Activated naive CD8-positive, alpha-beta T cell treated with anti-CD3 and anti-CD28 coated beads, Interleukin-2, amount 10 ng/mL, durations not matched to agents 7 days and 5 days (primary cell): ENCODE measurements around the gene CD48. TPM values are rescaled to one million over a fixed set of nuclear protein-coding genes. Genes with fewer than 3 reads are reported as not detected.
A peak's percentile ranks its signal among the peaks of the same experiment; 100 is the strongest.
"Not testable (repeated sequence)": the region's sequence is repeated elsewhere in the genome, so short reads cannot be mapped to it uniquely, and the experiment has no call there.

ENCODE experiments used
- ATAC-seq: fragments of 150-1000 bp; cut with Tn5 transposase; one replicate; pipeline ENCODE4 v1.10.0; 2021; ENCODE audit warnings: low read depth, moderate library complexity
- POLR2A ChIA-PET: fragments of 350-600 bp; sonication (Branson Sonifier 250); formaldehyde crosslinking; loops from one replicate; lab custom pipeline; 2021; ENCODE audit warnings: antibody characterized with exemption; lab: Charles Lee
- DNase-seq: peaks from one replicate; pipeline ENCODE4 v3.0.0; 2021
- H3K27ac Mint-ChIP-seq: one replicate; pipeline ENCODE4 v1.8.0; 2022; ENCODE audit warnings: mild to moderate bottlenecking, mixed read lengths
- H3K27me3 Mint-ChIP-seq: one replicate; pipeline ENCODE4 v1.8.0; 2022; ENCODE audit warnings: mild to moderate bottlenecking, moderate library complexity, mixed read lengths
- H3K36me3 Mint-ChIP-seq: one replicate; pipeline ENCODE4 v1.8.0; 2021; ENCODE audit warnings: mild to moderate bottlenecking, mixed read lengths
- H3K4me1 Mint-ChIP-seq: one replicate; pipeline ENCODE4 v1.8.0; 2021; ENCODE audit warnings: mixed read lengths
- H3K4me3 Mint-ChIP-seq: one replicate; pipeline ENCODE4 v1.8.0; 2022; ENCODE audit warnings: mild to moderate bottlenecking, moderate library complexity, mixed read lengths
- H3K9me3 Mint-ChIP-seq: one replicate; pipeline ENCODE4 v1.8.0; 2021; ENCODE audit warnings: mixed read lengths
- total RNA-seq, 2 experiments: library from RNA; stranded (reverse); gene quantifications; one replicate each; pipeline ENCODE4 v1.2.3, GENCODE V29; 2021

CD48 gene
- total RNA-seq, 2 experiments from 2014 or later = 379 to 386 TPM

DNA sequence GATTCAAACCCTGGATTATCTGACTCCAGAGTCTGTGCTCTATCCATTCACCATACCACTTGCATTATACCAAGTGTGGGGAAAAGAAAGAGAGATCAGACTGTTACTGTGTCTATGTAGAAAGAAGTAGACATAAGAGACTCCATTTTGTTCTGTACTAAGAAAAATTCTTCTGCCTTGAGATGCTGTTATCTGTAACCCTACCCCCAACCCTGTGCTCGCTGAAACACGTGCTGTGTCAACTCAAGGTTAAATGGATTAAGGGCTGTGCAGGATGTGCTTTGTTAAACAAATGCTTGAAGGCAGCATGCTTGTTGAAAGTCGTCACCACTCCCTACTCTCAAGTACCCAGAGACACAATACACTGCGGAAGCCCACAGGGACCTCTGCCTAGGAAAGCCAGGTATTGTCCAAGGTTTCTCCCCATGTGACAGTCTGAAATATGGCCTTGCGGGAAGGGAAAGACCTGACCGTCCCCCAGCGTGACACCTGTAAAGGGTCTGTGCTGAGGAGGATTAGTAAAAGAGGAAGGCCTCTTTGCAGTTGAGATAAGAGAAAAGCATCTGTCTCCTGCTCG is 59.5 kb downstream of the CD48 start:
- H3K4me3 Mint-ChIP-seq, H3K27me3 Mint-ChIP-seq, ATAC-seq, DNase-seq, H3K9me3 Mint-ChIP-seq: not testable (repeated sequence)
- POLR2A ChIA-PET = interaction anchor here (0.8 to 1.5 kb wide), 5 partner anchors 14 to 55 kb away, joined by 3 to 4 read pairs (median 3); no protein-coding TSS in a partner anchor
- H3K4me1 Mint-ChIP-seq = peaks cover 56% of the 10 kb centered on the region
- H3K36me3 Mint-ChIP-seq = peaks cover 19% of the 10 kb centered on the region
- peak overlapping the region; percentile 59 for H3K27ac Mint-ChIP-seq

GRCh38 chr1:160651433-160652064 is 60.1 kb downstream of the CD48 start:
- Mint-ChIP-seq H3K36me3 (peaks cover 19% of the 10 kb centered on the region), H3K4me3 (no peak overlapping the region), H3K27ac (no peak overlapping the region), H3K4me1 (peaks cover 53% of the 10 kb centered on the region), H3K9me3 (no peaks in the 10 kb centered on the region), H3K27me3 (no peaks in the 10 kb centered on the region)
- ATAC-seq (no peak), DNase-seq (no peak)
- POLR2A ChIA-PET = interaction anchor here (0.8 to 1.5 kb wide), 5 partner anchors 14 to 56 kb away, joined by 3 to 4 read pairs (median 3); no protein-coding TSS in a partner anchor

DNA sequence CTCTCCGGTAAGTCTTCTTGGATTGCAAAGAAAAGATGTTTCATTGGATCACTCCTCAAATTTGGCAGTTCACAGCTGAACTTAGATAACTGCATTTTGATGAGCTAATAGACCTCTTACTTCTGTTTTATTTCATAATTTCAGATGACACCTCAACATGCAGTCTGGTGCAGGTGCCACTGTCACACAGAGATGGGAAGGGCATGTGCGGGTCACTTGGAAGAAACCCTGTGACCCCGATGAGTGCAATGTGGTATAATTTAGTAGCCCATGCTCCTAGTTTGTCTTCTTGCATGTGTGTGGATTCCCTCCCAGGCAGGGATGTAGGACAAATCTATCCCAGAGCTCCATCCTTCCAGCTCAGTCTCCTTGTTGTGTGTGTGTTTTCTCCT is 64.3 kb downstream of the CD48 start:
- ATAC-seq (peak; percentile 23), DNase-seq (no peak)
- peak overlapping the region; percentile 93 for H3K27ac Mint-ChIP-seq
- H3K4me3 Mint-ChIP-seq = peak overlapping the region; percentile 96
- H3K4me1 Mint-ChIP-seq = peaks cover 66% of the 10 kb centered on the region
- POLR2A ChIA-PET = interaction anchor here (0.6 to 3.2 kb wide), 12 partner anchors 9 to 116 kb away, joined by 3 to 22 read pairs (median 5); no protein-coding TSS in a partner anchor
- H3K27me3 Mint-ChIP-seq = no peaks in the 10 kb centered on the region
- no peaks in the 10 kb centered on the region for H3K9me3 Mint-ChIP-seq
- H3K36me3 Mint-ChIP-seq = peaks cover 32% of the 10 kb centered on the region

DNA sequence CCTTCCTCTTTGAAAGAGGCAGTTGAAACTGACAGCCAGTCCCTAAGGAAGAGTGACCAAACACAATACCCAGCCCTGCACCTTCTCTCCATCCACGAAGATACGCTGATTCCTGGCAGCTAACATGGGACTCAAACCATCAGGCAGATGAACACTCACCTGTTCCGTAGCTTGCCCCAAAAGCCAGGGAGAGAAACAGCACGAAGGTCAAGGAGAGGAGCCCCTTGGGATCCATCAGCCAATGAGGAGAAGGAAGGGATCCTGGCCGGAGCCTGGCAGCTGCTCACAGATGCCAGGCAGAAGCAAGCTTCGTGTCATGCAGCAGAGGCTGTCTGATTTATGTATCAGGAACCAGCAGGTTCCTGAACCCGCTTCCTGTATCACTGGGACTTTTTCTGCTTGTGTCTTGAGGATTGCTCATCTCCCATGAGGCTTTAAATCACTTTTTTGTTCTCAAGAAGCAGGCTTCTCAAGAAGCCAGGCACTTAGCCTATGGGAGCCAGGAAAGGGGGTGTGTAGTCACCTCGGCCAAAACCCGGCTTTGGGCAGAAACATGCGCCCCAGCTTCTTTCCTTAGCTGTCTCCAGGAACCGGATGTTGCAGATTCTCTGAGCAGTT is 64.8 kb downstream of the CD48 start, which contains the start of gene SLAMF1:
Gene SLAMF1, minus strand, starts transcription at position 334 of the 618 bp plus-strand sequence. Its CDS starts 99 bp downstream, at position 235.
- H3K27ac Mint-ChIP-seq = peak within 1 kb of the TSS; percentile 93
- H3K27me3 Mint-ChIP-seq = no peaks in the 10 kb centered on the region
- no peak for DNase-seq
- ATAC-seq = peak; percentile 58
- H3K4me3 Mint-ChIP-seq = peak within 1 kb of the TSS; percentile 96
- H3K9me3 Mint-ChIP-seq = no peaks in the 10 kb centered on the region
- peaks cover 32% of the 10 kb centered on the region for H3K36me3 Mint-ChIP-seq
- peaks cover 66% of the 10 kb centered on the region for H3K4me1 Mint-ChIP-seq
- POLR2A ChIA-PET = interaction anchor here (0.6 to 3.2 kb wide), 13 partner anchors 9 to 393 kb away, joined by 3 to 22 read pairs (median 6); no protein-coding TSS in a partner anchor

DNA sequence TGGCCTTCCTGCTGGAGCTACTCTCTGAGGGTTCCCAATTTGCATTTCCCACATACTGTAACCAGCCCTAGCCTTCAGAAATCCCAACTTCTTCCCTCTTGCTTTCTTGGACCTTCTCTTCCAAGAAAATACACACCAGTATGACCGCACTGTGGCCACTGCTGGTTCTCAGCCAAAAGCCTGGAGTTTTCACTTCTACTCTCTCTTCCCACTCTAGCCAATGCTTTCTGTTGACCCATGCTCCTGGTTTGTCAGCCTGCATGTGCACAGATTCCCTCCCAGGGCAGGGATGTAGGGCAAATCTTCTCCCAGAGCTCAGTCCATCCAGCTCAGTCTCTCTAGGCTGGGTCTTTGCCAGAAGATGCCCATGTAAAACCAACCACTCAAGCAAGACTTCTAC is 65.4 kb downstream of the CD48 start:
- ATAC-seq (no peak), DNase-seq (no peak)
- Mint-ChIP-seq H3K9me3 (no peaks in the 10 kb centered on the region), H3K27me3 (no peaks in the 10 kb centered on the region), H3K4me3 (peak overlapping the region; percentile 96), H3K4me1 (peaks cover 65% of the 10 kb centered on the region), H3K36me3 (peaks cover 32% of the 10 kb centered on the region), H3K27ac (peak overlapping the region; percentile 93)
- POLR2A ChIA-PET = interaction anchor here (0.6 to 3.2 kb wide), 11 partner anchors 10 to 393 kb away, joined by 3 to 22 read pairs (median 6); no protein-coding TSS in a partner anchor

- Mint-ChIP-seq H3K27me3 (no peaks in the 10 kb centered on the region), H3K9me3 (no peaks in the 10 kb centered on the region), H3K36me3 (peaks cover 29% of the 10 kb centered on the region), H3K4me3 (peak overlapping the region; percentile 96), H3K27ac (peak overlapping the region; percentile 93), H3K4me1 (peaks cover 64% of the 10 kb centered on the region)
- POLR2A ChIA-PET = interaction anchor here (0.8 to 3.2 kb wide), 7 partner anchors 16 to 67 kb away, joined by 3 to 22 read pairs (median 4); no protein-coding TSS in a partner anchor
- DNase-seq (no peak), ATAC-seq (no peak)
These were observed 66.1 kb downstream of the CD48 start for GRCh38 chr1:160645386-160646130.

DNA sequence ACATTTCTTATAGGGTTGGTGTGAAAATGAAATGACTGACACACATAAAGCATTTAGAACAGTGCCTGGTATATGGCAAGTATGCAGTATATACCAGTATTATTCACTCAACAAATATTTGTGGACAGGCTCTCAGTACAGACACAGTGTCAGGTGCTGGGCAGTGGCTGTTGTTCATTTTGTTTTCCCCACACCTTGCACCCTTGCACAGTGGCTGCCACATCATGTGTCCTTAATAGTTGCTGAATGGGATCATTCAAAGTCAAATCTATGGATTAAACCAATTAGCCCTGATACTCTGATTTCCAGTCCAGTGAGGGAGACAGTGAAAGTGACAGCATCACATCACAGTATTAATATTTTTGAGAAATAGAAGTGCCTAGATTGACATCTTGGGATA is 67.2 kb downstream of the CD48 start:
- Mint-ChIP-seq H3K9me3 (no peaks in the 10 kb centered on the region), H3K4me3 (peak overlapping the region; percentile 96), H3K36me3 (peaks cover 30% of the 10 kb centered on the region), H3K4me1 (peaks cover 71% of the 10 kb centered on the region), H3K27ac (peak overlapping the region; percentile 93), H3K27me3 (no peaks in the 10 kb centered on the region)
- ATAC-seq = no peak
- POLR2A ChIA-PET = interaction anchor here (3.2 kb wide), 1 partner anchor 15 kb away, joined by 22 read pairs; no protein-coding TSS in a partner anchor
- no peak for DNase-seq

- Mint-ChIP-seq H3K9me3 (no peaks in the 10 kb centered on the region), H3K27ac (peak overlapping the region; percentile 35), H3K4me3 (peak overlapping the region; percentile 96), H3K4me1 (peaks cover 73% of the 10 kb centered on the region), H3K27me3 (no peaks in the 10 kb centered on the region), H3K36me3 (peaks cover 32% of the 10 kb centered on the region)
- ATAC-seq (no peak), DNase-seq (no peak)
- POLR2A ChIA-PET = interaction anchor here (0.9 to 1.5 kb wide), 5 partner anchors 11 to 31 kb away, joined by 3 to 5 read pairs (median 3); no protein-coding TSS in a partner anchor
These were observed 68.5 kb downstream of the CD48 start for GRCh38 chr1:160643138-160643537.

GRCh38 chr1:160642281-160642644 is 69.4 kb downstream of the CD48 start:
- no peak for ATAC-seq
- H3K36me3 Mint-ChIP-seq = peaks cover 33% of the 10 kb centered on the region
- POLR2A ChIA-PET = interaction anchor here (1.0 to 1.5 kb wide), 4 partner anchors 10 to 32 kb away, joined by 3 to 5 read pairs (median 4); no protein-coding TSS in a partner anchor
- H3K27ac Mint-ChIP-seq = peak overlapping the region; percentile 91
- no peaks in the 10 kb centered on the region for H3K27me3 Mint-ChIP-seq
- no peak for DNase-seq
- peak overlapping the region; percentile 96 for H3K4me3 Mint-ChIP-seq
- H3K4me1 Mint-ChIP-seq = peaks cover 76% of the 10 kb centered on the region
- no peaks in the 10 kb centered on the region for H3K9me3 Mint-ChIP-seq

DNA sequence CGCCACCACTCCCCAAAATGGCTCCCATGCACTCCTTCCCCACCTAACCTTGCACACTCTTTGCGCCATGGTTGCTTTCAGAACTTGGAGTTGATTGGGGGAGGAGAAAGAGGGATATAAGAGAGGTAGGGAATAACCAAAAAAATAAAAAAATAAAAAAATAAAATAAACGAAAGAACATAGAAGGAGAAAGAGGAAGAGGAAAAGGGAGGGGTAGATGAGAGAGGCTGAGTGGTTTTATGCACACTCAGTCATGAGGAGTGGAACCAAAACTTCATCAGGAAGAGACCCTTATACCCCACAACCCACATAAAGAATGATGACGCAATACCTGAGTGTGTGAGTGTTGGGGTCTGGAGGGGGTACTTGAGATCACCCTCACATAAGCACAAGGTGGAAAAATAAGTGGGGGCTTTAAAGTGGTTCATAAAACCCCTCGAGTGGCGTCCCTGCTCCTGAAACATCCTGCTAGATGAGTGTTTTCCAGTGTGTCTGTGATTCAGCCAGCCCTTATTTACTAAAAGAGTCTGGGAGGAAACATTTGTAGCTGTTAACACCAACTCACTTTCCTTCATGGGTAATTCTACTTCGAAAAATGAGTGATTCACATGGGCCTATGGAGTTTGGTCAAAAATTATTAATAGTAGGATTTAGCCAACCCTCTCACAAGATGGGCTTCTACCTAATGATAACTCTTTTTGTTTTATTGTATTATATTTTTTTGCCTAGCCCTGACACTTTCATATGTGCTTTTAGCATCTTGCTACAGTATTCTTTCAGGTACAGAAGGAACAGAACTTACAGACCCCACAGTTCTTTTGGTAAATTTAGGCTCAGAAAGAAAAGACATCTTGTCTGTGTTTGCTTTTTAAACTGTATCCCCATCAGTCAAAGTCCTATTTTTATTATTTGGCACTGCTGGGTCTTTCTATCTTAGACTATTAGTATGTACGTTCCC is 70.0 kb downstream of the CD48 start:
- H3K4me1 Mint-ChIP-seq = peaks cover 81% of the 10 kb centered on the region
- H3K27me3 Mint-ChIP-seq = no peaks in the 10 kb centered on the region
- H3K27ac Mint-ChIP-seq = peak overlapping the region; percentile 91
- H3K36me3 Mint-ChIP-seq = peaks cover 39% of the 10 kb centered on the region
- DNase-seq (no peak), ATAC-seq (peak; percentile 23)
- POLR2A ChIA-PET = interaction anchor here (1.2 to 1.9 kb wide), 5 partner anchors 12 to 32 kb away, joined by 3 to 22 read pairs (median 5); no protein-coding TSS in a partner anchor
- H3K4me3 Mint-ChIP-seq = peak overlapping the region; percentile 96
- H3K9me3 Mint-ChIP-seq = no peaks in the 10 kb centered on the region

DNA sequence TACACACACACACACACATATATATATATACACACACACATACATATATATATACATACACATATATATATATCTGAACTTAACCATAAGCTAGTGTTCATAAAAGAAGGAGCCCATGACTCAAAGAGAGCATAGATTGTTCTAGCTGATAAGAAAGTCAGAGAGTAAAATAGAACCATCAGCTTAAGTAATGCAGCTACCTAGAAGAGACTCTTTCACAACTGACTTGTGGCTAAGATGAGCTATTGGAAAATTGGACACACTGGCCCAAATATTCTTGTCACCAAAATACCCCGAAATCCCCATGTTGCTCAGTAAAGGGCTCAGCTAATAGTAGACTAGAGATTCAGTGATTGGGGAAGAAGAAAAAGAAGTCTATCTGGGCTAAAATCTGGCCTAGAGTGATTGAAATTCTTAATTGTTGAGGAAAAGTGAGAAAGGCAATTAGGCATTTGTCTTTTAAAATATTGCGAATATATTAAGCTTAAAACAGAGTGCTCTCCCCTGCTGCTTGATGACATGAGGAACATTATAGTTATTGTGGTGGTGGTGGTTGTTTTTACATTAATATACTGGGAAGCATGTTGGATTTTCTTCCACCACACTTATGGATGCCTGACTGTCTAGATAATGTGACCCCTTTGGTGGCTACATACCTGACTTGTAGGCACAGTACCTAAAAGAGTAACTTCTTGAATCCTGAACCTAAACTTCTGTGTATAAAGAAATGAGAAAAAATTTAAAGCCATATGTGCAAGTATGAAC is 71.1 kb downstream of the CD48 start:
- Mint-ChIP-seq H3K9me3 (no peaks in the 10 kb centered on the region), H3K36me3 (peaks cover 45% of the 10 kb centered on the region), H3K4me1 (peaks cover 80% of the 10 kb centered on the region), H3K27ac (peak overlapping the region; percentile 91), H3K27me3 (no peaks in the 10 kb centered on the region), H3K4me3 (peak overlapping the region; percentile 96)
- ATAC-seq (peak; percentile 50), DNase-seq (no peak)
- POLR2A ChIA-PET = interaction anchor here (0.8 to 2.0 kb wide), 7 partner anchors 11 to 42 kb away, joined by 3 to 22 read pairs (median 5); no protein-coding TSS in a partner anchor
